C4-2B (cell line): ENCODE results near the gene DLGAP1.

ENCODE experiments used
- H3K27ac ChIP-seq: fragments of 450-650 bp; 2 replicates; pipeline ENCODE4 v1.5.1; 2017
- ZFX ChIP-seq: fragments of 450-650 bp; IDR thresholded peaks from 2 replicates; pipeline ENCODE4 v1.6.1; 2017
- TF ChIP-seq, protein P1 (sequence below): fragments of 450-650 bp; conservative IDR thresholded peaks from 2 replicates; pipeline ENCODE4 v1.5.1; 2017; ENCODE audit warnings: mild to moderate bottlenecking

Gene DLGAP1

DNA sequence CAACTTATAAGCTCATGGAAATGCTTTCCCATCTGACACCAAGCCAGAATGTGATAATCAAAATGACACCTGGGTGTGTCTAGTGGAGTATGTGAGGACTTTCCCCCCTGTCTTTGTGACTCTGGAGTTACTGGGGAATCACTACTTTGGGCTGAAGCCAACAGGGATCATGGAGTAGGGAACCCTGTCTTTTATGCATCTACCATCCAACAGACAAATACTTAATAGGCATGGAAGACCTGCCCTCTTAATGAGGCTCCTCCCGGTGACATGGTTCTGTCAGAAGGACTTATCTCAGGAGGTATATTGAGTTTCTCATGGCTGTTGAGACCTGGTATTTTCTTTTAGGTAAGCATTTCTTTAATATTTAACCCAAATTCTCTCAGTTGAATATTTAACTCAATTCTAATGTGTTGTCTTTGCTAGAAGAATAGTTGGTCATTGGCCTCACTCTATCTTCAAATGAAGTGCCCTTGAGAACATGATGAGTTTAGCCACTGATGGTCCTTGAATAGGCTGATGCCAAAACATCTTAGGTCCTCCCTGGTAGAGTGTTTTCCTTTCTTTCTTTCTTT is 963.0 kb downstream of the DLGAP1 start:
- TF ChIP-seq, protein P1, sequence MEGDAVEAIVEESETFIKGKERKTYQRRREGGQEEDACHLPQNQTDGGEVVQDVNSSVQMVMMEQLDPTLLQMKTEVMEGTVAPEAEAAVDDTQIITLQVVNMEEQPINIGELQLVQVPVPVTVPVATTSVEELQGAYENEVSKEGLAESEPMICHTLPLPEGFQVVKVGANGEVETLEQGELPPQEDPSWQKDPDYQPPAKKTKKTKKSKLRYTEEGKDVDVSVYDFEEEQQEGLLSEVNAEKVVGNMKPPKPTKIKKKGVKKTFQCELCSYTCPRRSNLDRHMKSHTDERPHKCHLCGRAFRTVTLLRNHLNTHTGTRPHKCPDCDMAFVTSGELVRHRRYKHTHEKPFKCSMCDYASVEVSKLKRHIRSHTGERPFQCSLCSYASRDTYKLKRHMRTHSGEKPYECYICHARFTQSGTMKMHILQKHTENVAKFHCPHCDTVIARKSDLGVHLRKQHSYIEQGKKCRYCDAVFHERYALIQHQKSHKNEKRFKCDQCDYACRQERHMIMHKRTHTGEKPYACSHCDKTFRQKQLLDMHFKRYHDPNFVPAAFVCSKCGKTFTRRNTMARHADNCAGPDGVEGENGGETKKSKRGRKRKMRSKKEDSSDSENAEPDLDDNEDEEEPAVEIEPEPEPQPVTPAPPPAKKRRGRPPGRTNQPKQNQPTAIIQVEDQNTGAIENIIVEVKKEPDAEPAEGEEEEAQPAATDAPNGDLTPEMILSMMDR, result no peak
- no peak for TF ChIP-seq ZFX
- H3K27ac ChIP-seq, result no peak overlapping the region

DNA sequence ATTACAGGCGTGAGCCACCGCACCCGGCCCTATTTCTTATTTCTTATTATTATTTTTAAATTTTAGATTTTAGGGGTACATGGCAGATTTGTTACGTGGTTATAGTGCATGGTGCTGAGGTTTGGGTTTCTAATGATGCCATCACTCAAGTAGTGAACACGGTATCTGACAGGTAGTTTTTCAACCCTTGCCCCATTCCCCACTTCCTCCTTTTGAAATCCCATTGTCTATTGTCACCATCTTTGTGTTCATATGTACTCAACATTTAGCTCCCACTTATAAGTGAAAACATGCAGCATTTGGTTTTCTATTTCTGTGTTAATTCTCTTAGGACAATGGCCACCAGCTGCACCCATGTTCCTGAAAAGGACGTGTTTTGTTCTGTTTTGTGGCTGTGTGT is 965.6 kb downstream of the DLGAP1 start:
- no peak overlapping the region for H3K27ac ChIP-seq
- TF ChIP-seq ZFX, result no peak
- TF ChIP-seq, protein P1, result no peak

DNA sequence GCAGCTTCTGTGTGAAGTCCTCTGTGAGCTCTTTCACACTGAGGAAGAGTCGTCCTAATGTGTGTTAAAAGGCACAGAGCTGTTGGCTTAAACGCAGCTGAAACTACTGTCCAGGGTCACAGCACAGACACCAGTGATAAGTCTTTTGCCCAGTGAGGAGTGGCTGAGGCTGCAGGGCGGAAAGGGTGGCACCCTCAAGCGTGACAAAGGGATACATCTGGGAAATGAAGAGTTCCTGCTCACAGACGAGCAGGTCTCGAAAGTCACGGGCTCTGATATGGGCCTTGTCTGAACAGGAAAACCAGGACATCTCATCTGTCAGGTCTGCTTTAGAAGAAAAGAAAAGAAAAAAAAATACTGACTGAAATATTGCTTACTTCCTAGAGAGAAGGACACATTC is 968.6 kb downstream of the DLGAP1 start:
- H3K27ac ChIP-seq, result no peak overlapping the region
- TF ChIP-seq, protein P1, result no peak
- no peak for TF ChIP-seq ZFX

DNA sequence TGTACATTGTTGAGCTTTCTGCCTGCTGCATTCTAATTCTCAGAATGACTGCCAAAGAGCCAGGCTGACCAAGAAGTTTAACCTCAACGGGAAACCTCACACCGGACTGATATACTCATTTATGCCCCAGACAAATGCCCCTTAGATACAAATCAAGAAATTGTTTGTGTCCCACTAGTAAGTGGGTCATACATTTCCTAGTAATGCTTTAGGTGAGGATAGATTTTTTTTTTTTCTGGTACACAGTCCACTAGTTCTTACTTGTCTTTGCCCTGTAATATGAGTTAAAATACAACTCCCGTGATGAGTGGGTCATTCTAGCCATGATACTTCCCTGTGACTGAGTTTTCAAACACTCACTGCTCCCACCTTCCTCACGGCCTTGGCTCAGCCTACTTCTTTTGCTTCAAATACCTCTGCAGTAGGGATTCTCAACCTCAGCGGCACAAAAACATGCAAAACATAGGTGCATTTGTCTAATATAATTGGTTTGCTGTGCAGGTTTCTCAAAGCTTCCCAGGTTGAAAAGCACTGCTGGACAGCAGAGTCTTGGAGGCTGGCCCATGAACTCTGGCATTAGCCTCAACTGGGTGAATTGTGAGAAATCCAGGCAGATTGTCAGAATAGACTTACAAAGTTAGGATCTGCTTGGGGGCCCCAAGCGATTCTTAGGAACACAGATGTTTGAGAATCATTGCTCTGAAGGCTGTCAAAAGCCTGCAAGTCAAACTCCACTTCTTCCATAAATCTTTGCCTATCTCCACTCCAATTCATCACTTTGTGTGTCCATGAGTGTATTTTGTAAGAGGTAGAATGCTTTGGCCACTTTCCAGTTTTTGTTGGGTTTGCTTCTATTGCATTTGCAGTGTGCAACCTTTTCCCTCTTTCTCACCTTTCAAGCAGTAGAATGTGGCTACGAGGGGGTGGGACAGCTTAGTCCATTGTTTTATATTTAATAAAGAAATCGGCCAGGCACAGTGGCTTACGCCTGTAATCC is 969.7 kb downstream of the DLGAP1 start:
- no peak overlapping the region for H3K27ac ChIP-seq
- no peak for TF ChIP-seq ZFX
- TF ChIP-seq, protein P1, result no peak

DNA sequence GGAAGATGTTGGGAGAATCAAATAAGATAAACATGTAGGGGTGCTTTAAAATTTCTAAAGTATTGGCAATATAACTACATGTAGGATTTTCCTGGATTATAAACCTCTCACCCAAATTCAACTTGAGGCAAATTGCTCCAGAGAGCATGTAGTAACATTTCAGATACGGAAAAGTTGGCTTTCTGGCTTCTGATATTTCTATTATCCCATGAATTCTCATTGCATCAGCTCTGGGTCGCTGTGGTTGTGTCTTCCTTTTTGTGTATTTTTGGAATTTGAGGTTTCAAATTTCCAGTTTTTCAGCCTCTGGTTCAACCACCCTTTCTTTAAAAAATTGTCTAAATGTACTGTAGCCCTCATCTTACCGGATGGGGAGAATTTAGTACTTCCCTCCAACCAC is 972.8 kb downstream of the DLGAP1 start:
- no peak overlapping the region for H3K27ac ChIP-seq

DNA sequence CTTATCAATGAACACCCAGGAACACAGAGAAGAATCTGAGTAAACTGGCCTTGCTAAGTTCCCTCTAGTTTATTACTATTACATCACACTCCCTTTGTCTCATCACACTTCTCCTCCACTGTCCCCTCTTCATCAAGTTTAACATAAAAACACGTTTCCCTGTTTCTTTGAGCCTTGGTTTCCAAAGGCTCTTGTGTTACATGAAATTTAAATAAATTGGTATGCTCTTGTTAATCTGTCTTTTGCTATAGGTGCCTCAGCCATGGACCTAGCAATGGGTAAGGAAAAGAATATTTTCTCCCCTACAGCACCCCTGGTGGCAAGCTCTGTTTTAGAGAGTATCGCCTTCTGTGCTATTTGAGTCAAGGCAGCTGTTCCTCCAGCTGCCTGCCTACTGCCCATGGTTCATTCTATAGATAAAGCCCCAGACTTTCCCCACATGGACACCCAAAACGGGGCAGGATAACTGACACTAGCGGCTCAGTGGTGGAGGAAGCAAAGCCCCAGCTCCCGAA is 973.4 kb downstream of the DLGAP1 start:
- TF ChIP-seq ZFX, result no peak
- TF ChIP-seq, protein P1, result peak; percentile 71
- no peak overlapping the region for H3K27ac ChIP-seq

More for the DNA sequence above, 972.8 kb downstream of the DLGAP1 start:
- no peak for TF ChIP-seq ZFX
- TF ChIP-seq, protein P1, result no peak
